HG03060 (cell line): ENCODE measurements around the gene GPR153.

Experiments used
- ATAC-seq: cut with Tn5 transposase; IDR thresholded peaks from one replicate; pipeline ENCODE4 v1.9.1; 2021; ENCODE audit warnings: low read depth, moderate number of reproducible peaks; ENCODE audit not compliant: unreplicated experiment

The GPR153 gene

DNA sequence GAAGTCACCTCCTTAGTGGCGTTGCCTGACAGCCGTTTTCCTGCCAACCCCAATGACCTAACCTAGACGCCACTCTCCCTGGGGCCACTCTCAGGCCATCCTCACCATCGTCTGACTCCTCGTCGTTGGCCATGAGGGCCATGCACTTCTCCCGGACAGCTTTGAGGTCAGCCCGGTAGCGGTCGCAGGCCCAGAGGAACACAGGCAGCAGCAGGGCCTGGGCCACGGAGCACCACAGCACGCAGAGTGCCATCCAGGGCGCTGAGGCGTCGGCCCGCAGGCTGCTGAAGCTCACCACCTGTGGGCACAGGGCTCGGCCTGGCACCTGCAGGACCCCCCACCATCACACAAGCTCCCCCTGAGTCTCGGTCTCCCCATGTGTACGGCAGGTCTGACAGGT lies 9.7 kb downstream of the GPR153 start:
- no peak for ATAC-seq

DNA sequence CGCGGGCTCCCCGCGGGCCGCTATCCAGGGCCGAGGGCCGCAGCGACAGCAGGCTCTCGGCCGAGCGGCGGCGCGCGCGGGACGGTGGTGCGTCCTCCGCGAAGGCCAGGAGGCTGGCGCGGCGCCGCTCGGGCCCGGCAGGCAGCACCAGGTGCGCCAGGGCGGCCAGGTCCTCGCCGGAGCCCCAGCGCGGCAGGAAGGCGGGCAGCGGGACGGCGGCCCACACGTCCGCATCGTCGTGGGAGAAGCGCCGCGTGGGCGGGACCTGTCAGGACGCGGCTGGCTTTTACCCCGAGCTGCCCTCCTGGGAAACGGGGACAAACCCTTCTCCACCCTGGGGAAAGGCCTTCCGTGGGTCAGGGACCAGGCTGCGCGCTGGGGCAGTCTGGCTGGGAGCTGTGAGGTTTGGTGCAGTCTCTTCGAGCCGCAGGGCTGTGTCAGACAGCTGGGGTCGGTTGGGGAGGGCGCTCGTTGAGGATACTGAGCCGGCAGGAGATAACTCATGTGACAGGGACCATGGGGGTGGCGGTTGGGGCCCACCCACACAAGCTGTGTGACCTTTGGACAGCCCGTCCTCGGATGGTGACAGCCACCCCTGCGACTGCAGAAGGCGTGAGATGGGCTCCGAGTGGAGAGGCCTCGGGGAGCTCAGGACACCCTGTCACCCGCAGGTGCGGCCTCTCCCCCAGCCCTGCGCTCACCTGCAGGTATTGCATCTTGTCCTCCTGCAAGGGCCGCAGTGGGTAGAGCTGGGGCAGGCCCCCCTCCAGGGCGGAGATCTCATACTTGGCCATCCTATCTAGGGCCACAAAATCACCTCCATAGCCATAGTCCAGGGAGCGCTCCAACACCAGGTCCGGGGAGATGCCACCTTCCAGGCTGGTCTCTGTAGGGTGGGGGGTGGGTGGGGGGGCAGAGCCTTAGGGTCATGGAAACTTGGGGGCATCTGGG lies 10.9 kb downstream of the GPR153 start:
- ATAC-seq, result no peak

DNA sequence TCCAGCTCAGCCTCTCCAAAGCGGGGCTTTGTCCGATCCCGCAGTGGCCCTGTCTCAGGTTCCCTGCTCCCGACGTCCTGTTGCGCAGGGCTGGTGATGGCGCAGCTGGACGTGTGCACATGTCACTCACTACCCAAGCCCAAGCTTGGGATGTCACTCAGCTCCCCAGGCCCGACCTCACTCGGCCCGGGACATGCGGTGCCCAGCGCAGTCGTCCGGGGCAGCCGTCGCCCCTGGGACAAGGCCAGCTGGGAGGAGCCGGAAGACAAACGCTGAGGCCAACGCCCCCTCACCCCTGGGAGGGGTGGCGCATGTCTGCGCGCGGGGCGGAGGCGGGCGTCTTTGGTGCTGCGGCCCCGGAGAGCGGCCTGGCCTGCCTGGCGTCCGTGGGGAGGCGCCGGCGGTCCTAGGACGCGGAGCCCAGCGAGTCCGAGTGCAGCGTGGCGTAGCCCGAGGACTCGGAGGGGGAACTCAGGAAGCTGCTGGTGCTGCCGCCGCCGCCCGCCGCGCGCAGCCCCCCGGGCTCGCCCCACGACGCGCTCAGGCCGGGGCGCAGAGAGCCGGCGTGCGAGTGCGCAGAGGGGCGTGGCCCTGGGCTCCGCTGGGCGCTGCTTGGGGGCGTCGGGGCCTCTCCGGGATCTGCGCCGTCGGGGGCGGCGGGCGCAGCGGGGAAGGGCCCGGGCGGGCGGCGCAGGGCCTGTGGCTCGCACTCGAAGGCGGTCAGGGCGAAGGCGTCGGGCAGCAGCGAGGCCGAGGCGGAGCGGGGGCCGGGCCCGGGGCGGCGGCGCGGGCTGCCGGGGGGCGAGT lies 11.8 kb downstream of the GPR153 start:
- no peak for ATAC-seq

DNA sequence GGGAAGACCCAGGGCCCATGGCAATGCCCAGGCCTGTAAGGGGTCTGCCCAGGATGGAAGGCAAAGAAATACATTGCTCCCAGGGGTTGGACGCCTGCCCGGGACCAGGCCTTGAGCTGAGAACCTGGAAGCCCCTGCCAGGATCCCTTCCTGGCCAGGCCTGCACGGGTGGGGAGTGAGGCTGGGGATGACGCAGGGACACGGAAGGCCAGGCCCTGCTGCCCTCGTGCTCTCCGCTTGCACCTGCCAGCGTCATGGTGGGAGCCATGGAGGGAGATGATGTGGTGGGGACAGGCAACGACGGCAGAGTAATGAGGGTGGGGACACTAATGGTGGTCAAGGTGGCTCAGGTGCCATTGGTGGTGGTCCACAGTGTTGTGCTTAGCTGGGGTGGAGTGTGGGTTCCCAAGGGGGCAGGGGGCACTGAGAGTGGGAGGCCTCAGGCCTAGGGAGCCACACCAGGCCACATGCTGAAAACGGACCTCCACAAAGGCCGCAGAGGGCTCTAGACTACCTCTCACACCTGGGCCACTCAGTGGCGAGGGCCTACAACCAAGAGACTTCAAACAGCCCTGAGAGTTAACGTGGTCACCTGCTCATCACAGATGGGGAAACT lies 12.6 kb downstream of the GPR153 start:
- ATAC-seq, result no peak

DNA sequence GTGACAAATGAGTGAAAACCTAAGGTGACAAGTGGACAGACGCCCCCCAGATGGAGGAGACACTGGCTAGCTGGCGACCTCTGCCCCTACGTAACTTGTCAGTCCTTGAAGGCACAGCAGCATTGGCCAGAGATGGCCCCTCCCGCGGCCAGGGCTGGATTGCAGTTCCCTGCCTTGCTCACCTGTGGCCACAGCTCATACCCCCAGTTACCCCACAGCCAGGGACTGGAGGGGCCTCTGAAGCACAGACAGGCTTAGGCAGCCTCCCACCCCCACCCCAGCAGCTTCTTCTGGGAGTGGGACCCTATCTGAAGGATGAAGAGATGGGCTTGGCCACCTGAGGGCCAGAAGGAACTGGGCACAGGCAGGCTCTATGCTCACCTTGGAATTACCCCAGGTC lies 13.2 kb downstream of the GPR153 start:
- no peak for ATAC-seq

DNA sequence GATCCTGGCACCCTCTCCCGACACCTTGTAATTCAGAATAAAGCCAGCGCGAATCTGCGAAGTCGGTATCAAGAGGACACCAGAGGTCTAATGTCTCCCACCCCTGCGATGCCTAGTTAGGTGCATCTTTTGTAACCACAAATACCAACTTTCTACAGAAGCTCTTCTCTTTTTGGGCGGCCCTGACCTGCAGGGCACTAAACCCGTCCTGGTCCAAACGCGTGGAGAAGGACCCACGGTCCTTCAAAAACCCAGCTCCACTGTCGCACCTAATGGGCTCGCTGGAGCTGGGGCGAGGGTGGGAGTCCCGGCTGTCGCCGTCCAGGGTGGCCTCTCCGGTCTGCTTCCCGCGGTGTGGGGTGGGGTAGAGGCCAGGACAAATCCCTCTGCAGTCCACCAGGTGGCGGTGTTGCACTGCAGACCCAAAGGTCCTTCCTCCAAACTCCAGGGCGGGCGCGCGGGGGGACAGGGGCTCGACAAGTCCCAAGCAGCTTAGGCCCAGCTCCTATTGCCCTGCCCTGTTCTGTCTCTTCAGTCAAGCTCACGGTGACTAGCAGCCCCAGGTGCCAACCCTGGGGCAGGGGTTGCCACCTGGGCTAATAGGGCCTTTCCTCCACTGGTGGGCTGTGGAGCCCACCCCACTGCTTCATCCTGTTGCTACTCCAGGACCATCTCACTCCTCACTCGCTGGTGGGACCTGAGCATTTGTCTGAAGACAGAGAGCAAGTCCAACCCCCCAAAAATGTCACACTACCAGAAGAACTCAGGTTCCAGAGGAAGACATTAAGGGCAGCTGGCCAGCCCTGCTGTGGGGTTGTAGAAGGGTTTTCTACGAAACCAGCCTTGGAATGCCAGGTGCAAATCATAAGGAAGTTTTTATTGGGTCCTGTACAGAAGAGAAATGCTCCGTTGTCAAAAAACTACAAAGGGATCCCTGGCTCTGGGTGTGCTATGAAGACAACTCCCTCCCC lies 14.1 kb downstream of the GPR153 start:
- ATAC-seq, result no peak

DNA sequence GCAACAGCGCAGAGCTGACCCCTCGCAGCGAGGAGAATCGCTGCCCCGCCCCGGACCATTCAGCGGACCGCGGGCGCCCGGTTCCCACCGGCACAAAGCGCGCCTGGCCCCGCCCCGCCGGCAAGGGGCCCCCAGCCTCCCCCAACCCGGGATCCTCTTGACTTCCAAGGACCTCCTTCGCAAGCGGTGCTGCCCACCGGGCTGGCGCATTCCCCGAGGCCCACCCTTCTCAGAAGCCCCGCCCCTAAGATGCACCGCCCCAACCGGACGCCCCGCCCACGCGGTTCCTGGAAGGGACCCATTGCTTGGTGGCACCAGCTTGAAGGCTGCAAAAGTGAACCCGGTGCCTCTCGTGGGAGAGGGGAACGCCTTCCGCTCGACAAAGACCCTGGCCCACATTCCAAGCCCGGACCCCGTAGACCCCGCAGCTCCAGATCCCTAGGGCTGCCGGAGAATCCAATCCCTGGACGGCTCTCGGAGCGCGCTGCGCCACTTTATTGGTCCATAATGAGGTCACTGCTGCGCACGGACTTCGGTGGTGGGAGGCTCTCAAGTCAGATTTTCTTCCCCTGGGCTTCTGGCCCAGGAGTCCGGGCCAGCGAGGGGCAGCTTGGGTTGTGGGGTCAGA lies 14.9 kb downstream of the GPR153 start:
- ATAC-seq, result no peak

DNA sequence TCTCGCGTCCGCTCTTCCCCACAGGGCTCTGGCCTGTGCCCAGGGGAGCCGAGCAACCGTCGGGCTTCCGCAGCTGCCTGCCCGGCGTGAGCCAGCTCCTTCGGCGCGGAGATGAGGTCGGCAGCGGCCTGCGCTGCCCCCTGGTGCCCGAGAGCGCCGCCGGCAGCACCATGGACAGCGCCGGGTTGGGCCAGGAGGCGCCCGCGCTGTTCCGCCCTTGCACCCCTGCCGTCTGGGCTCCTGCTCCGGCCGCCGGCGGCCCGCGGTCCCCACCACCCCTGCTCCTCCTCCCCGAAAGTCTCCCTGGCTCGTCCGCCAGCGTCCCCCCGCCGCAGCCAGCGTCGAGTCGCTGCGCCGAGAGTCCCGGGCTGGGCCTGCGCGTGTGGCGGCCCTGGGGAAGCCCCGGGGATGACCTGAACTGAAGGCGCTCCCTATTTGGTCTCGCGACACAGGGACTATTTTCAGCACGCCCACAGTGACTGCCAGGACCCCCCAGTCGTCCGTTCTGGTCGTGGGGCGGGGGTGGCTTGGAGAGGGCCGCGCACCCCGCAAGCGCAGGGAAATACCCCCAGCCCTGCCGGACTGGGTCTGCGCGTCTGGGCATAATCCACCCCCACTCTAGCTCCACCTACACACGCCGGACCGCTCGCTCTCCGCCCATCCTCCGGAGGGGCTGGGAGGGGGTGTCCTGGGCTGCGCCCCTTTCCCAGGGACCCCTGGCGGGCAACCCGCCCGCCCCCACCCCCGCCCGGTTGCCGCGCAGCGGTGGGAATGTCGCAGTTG lies 15.6 kb downstream of the GPR153 start:
- ATAC-seq, result no peak

DNA sequence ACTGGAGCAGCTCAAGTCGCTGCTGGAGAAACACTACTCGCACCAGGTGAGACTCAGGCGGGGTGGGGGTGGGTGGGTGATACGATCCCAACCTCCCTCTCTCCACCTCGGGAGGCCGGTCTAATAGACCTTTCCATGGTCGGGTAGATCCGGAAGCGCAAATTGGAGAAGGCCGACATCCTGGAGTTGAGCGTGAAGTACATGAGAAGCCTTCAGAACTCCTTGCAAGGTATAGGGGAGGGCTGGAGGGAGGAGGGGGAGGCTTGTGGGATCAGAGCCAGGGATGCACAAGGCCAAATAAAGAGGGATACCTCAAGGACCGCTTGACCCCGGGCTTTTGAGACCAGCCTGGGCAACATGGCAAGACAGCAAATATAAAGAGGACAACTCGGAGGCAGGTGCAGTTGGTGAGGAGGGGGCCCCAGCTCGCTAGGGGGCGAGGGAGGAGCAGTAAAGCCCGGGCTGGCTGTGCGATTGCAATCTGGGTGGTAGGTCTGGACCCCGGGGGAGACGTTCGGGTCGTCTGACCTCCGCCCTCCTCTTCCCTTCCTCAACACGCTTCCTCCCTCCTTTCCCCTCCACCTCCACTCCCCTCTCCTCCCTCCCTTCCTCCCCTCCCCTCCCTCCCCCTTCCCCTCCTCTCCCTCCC lies 16.4 kb downstream of the GPR153 start:
- no peak for ATAC-seq

DNA sequence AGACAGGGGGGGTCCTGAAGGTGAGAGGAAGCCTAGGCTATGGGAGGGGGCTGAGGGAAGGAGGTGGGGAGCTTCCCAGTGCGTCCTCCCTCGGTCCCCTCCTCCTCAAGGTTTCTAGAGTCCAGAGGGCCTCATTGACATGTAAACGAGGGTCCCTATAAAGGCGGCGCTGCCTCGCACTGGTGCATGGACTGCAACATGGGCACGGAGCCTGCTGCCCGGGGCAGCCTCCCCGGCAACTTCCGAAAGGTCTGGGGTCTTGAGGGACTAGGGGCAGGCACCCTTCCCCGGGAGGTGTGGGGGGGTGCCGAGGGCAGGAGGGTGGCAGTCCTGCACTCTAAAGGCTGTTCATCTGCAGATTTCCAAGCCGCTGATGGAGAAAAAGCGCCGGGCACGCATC lies 16.9 kb downstream of the GPR153 start, which contains the start of gene HES3:
Gene HES3 (plus strand): TSS at position 187 of the 400 bp plus-strand sequence. CDS start 187 bp downstream, at position 374.
- no peak for ATAC-seq

DNA sequence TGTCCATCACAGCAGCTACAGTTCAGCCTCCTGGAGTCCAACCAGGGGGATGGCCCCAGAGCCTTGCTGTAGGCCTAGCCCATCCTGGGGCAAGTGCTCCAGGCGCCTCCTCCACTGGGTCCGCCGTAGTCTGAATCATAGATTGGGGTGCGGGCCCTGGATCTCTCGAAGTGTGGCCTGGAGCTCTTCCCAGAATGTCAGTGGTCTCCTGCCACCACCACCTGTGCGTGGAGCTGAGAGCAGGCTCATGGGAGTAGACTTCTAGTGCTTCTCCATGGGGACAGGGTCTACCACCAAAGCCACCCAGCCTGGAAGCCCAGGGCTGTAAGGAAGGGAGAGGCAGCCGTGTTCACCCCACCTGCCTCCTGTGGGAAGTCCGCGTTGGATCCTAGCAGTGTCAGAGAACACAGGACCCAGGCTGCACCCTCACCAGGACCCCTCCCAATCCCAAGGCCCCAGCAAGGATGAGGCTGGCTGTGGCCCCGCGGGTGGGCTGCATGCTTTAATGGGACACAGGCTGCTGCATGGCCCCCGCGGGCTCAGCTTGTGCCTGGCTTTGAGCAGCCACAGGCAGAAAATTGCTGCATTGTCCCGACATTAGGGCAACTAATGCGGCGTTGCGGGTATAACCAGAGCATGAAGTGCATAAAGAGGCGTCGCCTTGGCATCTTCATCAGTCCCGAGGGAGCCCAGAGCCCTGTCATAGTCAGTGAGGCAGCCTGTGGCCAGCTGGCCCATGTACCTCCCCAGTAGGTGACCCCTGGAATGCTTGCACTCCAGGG lies 17.7 kb downstream of the GPR153 start:
- no peak for ATAC-seq

DNA sequence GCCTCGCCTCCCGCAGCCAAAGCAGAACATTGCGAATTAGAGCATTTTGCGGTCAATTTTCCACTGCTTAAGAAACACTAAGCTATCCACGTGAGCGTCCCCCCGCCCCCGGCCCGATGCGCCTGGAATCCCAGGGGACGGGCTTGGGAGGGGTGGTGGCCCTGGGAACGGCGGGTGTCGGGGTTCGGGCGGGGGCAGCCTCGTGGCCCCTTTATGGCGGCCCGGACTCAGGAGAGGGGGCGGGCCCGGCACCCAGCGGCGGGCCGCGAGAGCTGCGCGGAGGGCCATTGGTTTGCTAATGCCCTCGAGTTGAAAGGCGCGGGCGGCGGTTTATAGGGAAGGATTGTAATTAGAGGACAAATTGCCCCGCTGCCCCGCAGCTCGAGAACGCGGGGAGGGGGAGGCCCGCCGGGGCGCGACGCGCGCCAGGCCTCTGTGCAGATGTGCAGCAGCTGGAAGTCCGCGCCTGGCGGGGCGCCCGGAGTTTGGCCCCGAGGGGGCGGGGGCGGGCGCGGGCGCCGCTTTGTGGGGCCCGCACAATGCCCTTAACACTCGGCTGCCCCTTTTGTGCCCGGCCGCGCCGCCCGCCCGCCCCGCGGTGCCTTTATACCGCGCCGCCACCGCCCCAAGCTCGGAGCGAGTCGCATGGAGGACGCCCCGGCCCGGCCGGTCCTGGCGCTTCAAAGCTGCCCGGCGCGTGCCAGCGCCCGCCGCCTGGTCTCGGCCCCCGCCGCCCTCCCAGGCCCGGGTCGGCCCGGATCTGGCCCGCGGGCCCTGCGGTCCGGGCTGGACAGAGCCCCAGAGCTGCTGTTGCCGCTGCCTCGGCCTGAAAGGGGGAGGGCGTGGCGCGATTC lies 18.8 kb downstream of the GPR153 start:
- ATAC-seq, result no peak

DNA sequence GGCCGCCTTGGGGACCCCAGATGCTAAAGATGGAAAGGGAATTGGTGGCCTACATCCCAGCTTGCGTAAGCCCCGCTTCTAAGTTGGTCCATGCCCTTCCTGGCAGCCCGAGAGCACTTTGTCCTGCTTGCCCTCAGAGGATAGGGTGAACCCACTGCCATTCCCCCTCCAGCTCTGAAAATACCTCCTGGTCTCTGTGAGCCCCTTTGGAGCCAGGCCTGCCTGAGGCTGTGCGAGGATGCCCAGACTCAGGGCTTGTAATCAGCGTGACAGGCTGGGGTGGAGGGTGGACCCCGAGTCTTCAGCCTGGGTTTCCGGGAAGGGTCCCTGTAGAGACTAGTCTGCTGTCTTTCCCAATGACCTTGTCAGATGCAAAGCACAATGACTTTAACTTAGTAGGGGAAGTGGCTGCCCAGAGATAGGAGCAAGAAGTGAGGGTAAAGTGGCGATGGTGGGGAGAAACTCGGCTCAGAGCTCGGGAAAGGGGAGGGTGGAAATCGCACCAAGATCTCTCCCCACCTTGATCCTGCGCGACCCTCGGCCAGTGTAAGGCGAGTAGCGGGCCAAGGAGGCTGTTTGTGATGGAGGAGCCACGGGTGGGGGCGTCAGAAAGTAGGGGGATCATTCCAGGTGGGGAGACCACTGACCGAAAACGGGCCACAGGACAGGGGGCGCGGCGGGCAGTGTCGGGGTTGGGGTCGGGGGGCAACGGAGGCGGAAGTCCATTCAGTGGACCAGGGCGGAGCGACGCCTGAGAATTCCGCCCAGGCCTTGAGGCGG lies 19.6 kb downstream of the GPR153 start:
- ATAC-seq, result no peak

DNA sequence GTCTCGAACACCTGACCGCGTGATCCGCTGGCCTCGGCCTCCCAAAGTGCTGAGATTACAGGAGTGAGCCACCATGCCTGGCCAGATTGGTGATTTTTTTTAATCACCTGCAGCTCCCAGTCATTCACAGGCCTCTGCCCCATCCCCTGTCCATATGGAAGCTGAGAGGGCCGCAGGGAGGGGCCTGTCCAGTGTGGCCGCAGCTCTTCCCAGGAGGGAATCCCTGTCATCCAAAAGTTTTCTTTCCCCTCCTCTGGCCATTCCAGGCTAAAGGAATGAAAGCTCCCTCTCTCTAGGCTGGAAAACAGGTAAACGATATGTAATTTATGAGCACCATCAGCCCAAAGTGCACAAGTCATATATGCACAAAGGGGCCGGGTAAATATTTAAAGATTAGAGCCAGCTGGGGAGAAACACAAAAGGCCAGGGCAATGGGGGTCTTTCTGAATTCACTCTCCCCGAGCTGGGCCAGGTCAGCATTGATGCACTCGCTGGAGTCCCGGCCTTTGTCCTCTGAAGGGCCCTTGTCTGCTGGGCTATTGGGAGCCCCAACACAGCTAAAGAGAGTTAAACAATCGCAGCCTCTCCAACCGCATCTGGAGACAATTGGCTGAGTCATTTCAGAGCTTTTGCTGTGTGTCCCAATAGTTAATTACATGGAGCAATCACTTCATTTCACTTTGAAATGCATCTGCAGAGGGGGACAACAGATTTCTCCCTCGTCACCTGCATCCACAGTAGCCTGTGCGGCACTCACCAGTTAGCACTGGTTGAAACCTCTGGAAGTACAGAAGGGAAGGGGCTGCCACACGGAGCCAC lies 20.7 kb downstream of the GPR153 start:
- no peak for ATAC-seq

DNA sequence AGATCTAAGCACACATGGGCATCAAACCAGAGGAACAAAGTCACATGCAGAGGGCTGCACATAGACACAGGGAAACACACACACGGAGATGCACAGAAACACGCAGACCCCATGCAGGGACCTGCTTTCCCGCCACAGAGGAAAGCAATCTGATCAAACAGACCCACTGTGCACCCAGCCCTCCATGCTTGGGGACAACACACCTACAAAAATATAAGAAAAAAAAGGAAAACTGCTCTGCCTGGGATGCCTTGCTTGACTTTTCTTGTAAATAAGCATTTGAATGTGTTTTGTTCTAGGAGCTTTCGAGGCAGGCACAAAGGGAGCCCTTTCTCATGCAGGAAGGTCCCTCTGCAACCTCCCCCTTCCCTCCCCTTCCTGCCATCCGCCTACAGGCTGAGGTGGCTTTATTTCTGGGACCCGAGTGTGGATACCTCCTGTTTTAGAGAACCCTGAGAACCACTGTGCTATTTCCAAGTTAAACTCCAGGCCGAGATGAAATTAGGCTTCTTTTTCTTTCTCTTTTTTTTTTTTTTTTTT lies 21.6 kb downstream of the GPR153 start:
- ATAC-seq, result no peak
